Uterus (tissue), 4 donors: ENCODE results near the gene MMEL1. TPM values are rescaled to one million over a fixed set of nuclear protein-coding genes. Genes with fewer than 3 reads are reported as not detected.

Experiments used
- DNase-seq, 2 donors: peaks; one replicate each; pipeline ENCODE4 v3.0.0-alpha.2; 2019 to 2020
- H3K27ac ChIP-seq, 2 donors: fragments of 200-600 bp; sonication (generic); 1 replicate in 1 of 2; 2 replicates in 1 of 2; pipeline ENCODE4 v1.5.1; 2016 to 2018
- H3K27me3 ChIP-seq, 2 donors: fragments of 200-600 bp; sonication (generic); one replicate each; pipeline ENCODE4 v1.5.1; 2018 to 2019; ENCODE audit warnings: control low read depth in 1 of 2
- H3K36me3 ChIP-seq, 2 donors: fragments of 200-600 bp; sonication (generic); one replicate each; pipeline ENCODE4 v1.5.1; 2019; ENCODE audit warnings: control low read depth in 1 of 2
- H3K4me1 ChIP-seq, 2 donors: fragments of 200-600 bp; sonication (generic); one replicate each; pipeline ENCODE4 v1.5.1; 2018 to 2019; ENCODE audit warnings: control low read depth in 1 of 2
- H3K4me3 ChIP-seq, 2 donors: fragments of 200-600 bp; sonication (generic); 1 replicate in 1 of 2; 2 replicates in 1 of 2; pipeline ENCODE4 v1.5.1; 2018 to 2019; ENCODE audit warnings: mild to moderate bottlenecking in 1 of 2
- H3K9me3 ChIP-seq, 2 donors: fragments of 200-600 bp; sonication (generic); one replicate each; pipeline ENCODE4 v1.5.1; 2019; ENCODE audit warnings: control low read depth in 1 of 2
- CTCF ChIP-seq, 4 experiments: fragments of 200-600 bp in 2 of 4; fragments of 450-650 bp in 2 of 4; sonication (generic) in 2 of 4; IDR thresholded peaks; one replicate each; pipeline ENCODE4 v1.5.1; 2016 to 2019; ENCODE audit warnings: antibody characterized with exemption in 4 of 4, mild to moderate bottlenecking in 2 of 4, moderate library complexity in 1 of 4
- POLR2A ChIP-seq, 2 donors: fragments of 450-650 bp; IDR thresholded peaks; one replicate each; pipeline ENCODE4 v1.6.1; 2016; ENCODE audit warnings: antibody characterized with exemption in 2 of 2, mild to moderate bottlenecking in 1 of 2, moderate library complexity in 1 of 2
- intact Hi-C: fragments of 100-400 bp; cut with DNase I; formaldehyde crosslinking; loops from one replicate; pipeline ENCODE4 v1.15.1; 2023; ENCODE audit warnings: low total_unique reads
- total RNA-seq, 4 donors: library from RNA; depleted of rRNA in 3 of 4; stranded (reverse); fragments of >200 nt in 3 of 4; gene quantifications; one replicate each; pipeline versions ENCODE4 v1.1.0 to v1.2.4, GENCODE V29; 2014 to 2023
- donor health status: DM: yes; HTN: yes; CAD: no.

MMEL1 gene
- total RNA-seq, 4 donors from 2014 or later, result 2.6 to 4.8 TPM; not detected in 2

GRCh38 chr1:2642131-2642559 lies 9.3 kb upstream of the MMEL1 start:
- peak overlapping the region; percentile 77 to 80 for H3K27ac ChIP-seq
- TF ChIP-seq POLR2A (IDR thresholded peaks at IDR 0.05) (no peak), CTCF (IDR thresholded peaks at IDR 0.05) (no peak)
- intact Hi-C loops, result loop anchor here (10.0 kb wide), 1 partner anchor 227 kb away; the partner anchor contains the start of gene PEX10

GRCh38 chr1:2641381-2642130 lies 8.7 kb upstream of the MMEL1 start:
- H3K27me3 ChIP-seq, result no peaks in the 10 kb centered on the region
- TF ChIP-seq POLR2A (IDR thresholded peaks at IDR 0.05) (no peak), CTCF (IDR thresholded peaks at IDR 0.05) (no peak)
- H3K4me3 ChIP-seq, result peak overlapping the region; percentile 57 to 75
- DNase-seq, result no peak
- no peaks in the 10 kb centered on the region for H3K9me3 ChIP-seq
- peaks cover 0 to 12% of the 10 kb centered on the region in 2 donors for H3K4me1 ChIP-seq
- intact Hi-C loops, result loop anchor here (10.0 kb wide), 1 partner anchor 227 kb away; the partner anchor contains the start of gene PEX10
- H3K36me3 ChIP-seq, result no peaks in the 10 kb centered on the region
- no peak overlapping the region for H3K27ac ChIP-seq

More at GRCh38 chr1:2642131-2642559, 9.3 kb upstream of the MMEL1 start:
- no peaks in the 10 kb centered on the region for H3K36me3 ChIP-seq
- no peaks in the 10 kb centered on the region for H3K9me3 ChIP-seq
- no peak for DNase-seq
- peak overlapping the region; percentile 57 to 75 for H3K4me3 ChIP-seq
- H3K4me1 ChIP-seq, result peaks cover 0 to 12% of the 10 kb centered on the region in 2 donors
- no peaks in the 10 kb centered on the region for H3K27me3 ChIP-seq

GRCh38 chr1:2640626-2641025 lies 7.8 kb upstream of the MMEL1 start:
- H3K9me3 ChIP-seq, result no peaks in the 10 kb centered on the region
- H3K4me1 ChIP-seq, result peaks cover 0 to 12% of the 10 kb centered on the region in 2 donors
- no peak for DNase-seq
- H3K4me3 ChIP-seq, result no peak overlapping the region
- no peak overlapping the region for H3K27ac ChIP-seq
- no peaks in the 10 kb centered on the region for H3K36me3 ChIP-seq
- intact Hi-C loops, result loop anchor here (10.0 kb wide), 1 partner anchor 226 kb away; the partner anchor contains the start of gene PEX10
- TF ChIP-seq POLR2A (IDR thresholded peaks at IDR 0.05), result no peak
- no peaks in the 10 kb centered on the region for H3K27me3 ChIP-seq

GRCh38 chr1:2639607-2640521 lies 7.0 kb upstream of the MMEL1 start:
- intact Hi-C loops, result loop anchor here (10.0 kb wide), 1 partner anchor 225 kb away; the partner anchor contains the start of gene PEX10
- DNase-seq, result no peak
- H3K9me3 ChIP-seq, result no peaks in the 10 kb centered on the region
- H3K27ac ChIP-seq, result no peak overlapping the region
- peaks cover 0 to 12% of the 10 kb centered on the region in 2 donors for H3K4me1 ChIP-seq
- no peaks in the 10 kb centered on the region for H3K27me3 ChIP-seq
- TF ChIP-seq POLR2A (IDR thresholded peaks at IDR 0.05) (no peak), CTCF (IDR thresholded peaks at IDR 0.05) (no peak)
- no peaks in the 10 kb centered on the region for H3K36me3 ChIP-seq
- no peak overlapping the region for H3K4me3 ChIP-seq

- Histone ChIP-seq H3K36me3 (no peaks in the 10 kb centered on the region), H3K4me3 (no peak overlapping the region), H3K9me3 (no peaks in the 10 kb centered on the region), H3K27ac (no peak overlapping the region), H3K4me1 (peaks cover 0 to 12% of the 10 kb centered on the region in 2 donors), H3K27me3 (no peaks in the 10 kb centered on the region)
- intact Hi-C loops, result no loop called here
- DNase-seq, result no peak
- TF ChIP-seq CTCF (IDR thresholded peaks at IDR 0.05) (no peak), POLR2A (IDR thresholded peaks at IDR 0.05) (no peak)
These were observed 6.4 kb upstream of the MMEL1 start for GRCh38 chr1:2639203-2639602.
